AG09319 (cell line): ENCODE results near the gene ROGDI.

Experiments used
- DNase-seq: peaks from one replicate; pipeline ENCODE4 v3.0.0-alpha.2; 2010; ENCODE audit warnings: low read depth; ENCODE audit errors: extremely low read depth
- CTCF ChIP-seq: IDR thresholded peaks from 2 replicates; pipeline ENCODE4 v1.5.1; 2011; ENCODE audit warnings: low read depth, mild to moderate bottlenecking, inconsistent platforms, low read length, moderate library complexity

The ROGDI gene

GRCh38 chr16:4749700-4750257 lies 52.7 kb downstream of the ROGDI start:
- no peak for TF ChIP-seq CTCF
- no peak for DNase-seq

DNA sequence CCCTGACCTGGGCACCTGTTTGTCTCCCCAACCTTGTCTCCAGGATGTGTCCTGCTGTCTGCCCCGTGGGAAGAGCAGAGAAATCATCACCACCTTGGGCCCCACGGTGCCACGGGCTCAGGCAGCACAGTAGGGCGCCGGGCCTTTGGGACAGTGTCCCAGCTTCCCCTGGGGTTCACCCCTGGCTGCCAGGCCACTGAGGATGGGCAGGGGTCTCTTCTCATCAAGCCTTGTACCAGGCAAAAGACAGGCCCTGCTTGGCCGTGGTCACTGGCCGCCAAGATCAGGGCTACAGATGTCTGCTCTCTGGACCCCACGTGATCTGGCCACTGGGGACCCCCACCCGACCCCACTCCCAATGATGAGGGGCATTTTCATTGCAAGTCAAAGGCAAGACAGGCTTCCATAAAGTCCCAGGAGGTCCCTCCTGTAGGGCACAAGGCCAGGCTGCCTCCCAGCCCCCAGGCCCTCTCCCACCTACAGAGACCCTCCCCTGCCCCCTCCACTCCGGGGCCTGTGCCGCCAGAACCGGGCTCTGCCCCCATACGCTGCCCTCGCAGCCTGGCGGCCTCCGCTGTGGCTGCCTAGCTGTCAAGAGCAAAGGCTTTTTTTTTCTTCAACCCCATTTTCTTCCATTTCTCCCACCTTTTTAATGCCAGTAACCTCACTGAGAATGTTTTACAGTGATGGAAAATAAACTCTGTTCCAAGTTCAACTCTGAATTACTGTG lies 53.6 kb downstream of the ROGDI start:
- TF ChIP-seq CTCF, result no peak
- no peak for DNase-seq

DNA sequence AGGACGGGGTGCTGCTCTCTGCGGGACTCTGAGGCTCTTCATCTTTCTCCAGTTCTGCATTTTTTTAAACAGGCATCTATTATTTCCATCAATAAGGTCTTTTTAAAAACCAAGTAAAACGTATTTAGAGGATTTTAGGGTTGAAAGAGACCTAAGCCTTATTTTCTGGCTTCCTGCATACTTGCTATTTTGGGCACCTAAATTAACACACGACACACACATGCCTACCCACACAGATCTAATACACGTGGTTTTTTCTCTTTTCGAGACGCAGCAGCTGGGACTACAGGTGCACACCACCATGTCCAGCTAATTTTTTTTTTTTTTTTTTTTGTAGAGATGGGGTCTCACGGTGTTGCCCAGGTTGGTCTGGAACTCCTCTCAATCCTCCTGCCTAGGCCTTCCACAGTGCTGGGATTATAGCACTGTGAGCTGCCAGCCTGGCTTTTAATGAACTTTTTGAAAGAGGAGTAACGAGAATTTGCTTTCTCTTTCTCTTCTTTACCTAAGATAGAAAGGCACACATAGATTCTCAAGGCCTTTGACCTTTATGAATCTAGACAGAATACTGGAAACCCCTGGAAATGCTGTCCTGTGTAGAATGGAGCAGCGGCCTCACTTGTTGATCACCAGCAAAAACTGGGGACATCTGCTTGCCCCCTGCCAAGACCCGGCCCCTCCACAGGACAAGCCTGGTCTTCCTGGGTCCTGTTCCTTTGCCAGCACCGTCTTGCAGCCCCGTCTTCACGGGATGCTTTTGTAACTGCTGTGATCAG lies 54.3 kb downstream of the ROGDI start:
- DNase-seq, result no peak
- no peak for TF ChIP-seq CTCF

- no peak for DNase-seq
- no peak for TF ChIP-seq CTCF
These were observed 55.4 kb downstream of the ROGDI start for GRCh38 chr16:4746991-4747574.
